Measurements from ENCODE around the gene HSD17B14.

DNA sequence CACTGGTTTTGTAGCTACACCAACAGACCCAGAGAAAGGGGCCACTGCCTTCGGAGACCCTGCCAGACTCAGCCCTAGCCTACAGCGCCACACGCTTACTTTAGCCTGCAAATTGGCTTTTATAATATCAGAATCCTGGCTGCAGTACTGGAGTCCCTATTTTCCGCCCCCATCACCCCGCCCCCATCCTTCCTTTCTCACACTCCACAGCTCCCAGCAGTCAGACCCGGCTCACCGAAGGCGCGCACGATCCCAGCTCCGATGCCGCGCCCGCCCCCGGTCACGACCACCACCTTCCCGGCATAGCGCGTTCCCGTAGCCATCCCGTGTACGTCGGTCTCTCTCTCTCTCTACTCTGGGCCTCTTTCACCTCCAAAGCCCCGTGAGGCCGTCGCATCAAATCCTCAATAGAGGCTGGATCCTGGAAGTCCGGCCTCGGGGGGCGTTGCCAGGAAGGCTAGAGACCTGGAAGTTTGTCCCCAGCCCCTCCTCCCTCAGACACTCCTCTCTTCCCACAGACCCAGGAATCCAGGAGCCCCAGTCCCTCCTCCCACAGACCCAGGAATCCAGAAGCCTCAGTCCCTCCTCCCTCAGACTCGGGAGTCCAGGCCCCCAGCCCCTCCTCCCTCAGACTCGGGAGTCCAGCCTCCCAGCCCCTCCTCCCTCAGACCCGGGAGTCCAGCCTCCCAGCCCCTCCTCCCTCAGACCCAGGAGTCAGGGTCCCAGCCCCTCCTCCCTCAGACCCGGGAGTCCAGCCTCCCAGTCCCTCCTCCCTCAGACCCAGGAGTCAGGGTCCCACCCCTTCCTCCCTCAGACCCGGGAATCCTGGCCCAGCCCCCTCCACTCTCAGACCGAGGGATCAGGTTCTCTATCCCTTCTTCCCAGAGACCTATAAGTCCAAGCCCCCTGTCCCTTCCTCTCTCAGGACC lies at the start of gene HSD17B14:
- no peak for TF ChIP-seq POLR2AphosphoS5 (IDR thresholded peaks at IDR 0.05; ENCODE audit: low read depth, low read length)
- TF ChIP-seq, protein P1, sequence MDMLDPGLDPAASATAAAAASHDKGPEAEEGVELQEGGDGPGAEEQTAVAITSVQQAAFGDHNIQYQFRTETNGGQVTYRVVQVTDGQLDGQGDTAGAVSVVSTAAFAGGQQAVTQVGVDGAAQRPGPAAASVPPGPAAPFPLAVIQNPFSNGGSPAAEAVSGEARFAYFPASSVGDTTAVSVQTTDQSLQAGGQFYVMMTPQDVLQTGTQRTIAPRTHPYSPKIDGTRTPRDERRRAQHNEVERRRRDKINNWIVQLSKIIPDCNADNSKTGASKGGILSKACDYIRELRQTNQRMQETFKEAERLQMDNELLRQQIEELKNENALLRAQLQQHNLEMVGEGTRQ (IDR thresholded peaks at IDR 0.05; ENCODE audit: borderline replicate concordance, low read depth, low read length) = no peak
